Measurements from ENCODE around the gene TMEM39A.

Gene TMEM39A

DNA sequence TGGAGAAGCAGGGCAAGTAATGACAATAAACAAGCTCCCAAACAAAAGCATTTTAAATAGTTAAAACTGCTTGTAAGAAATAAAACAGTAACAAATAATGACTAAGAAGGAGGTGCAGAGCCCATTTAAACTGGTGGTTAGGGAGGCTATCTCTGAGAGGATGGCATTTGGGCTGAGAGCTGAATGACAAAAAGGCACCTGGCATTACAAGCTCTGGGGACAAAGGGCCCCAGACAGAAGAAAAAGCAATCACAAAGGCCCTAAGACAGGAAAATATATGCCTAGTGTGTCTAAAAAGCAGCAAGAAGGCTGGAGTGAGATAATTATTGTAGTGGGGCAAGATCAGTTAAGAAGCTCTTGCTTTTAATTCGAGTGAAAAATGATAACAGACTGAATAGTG, 9.6 kb downstream of the TMEM39A start:
- DNase-seq (ENCODE audit: low read depth), result no peak

DNA sequence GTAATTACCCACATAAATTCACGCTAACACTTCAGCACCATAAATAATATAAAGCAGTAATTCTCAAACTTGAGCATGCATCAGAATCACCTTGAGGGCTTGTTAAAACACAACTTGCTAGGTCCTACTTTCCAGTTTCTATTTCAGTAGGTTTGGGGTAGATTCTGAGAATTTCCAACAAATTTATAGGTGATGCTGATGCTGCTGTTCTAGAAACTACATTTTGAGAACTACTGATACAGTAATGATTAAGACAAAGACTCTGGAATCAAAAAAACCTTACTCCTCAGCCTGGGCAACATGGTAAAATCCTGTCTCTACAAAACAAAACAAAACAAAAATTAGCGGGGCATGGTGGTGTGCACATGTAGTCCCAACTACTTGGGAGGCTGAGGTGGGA, 18.8 kb downstream of the TMEM39A start:
- DNase-seq (ENCODE audit: low read depth), result no peak

DNA sequence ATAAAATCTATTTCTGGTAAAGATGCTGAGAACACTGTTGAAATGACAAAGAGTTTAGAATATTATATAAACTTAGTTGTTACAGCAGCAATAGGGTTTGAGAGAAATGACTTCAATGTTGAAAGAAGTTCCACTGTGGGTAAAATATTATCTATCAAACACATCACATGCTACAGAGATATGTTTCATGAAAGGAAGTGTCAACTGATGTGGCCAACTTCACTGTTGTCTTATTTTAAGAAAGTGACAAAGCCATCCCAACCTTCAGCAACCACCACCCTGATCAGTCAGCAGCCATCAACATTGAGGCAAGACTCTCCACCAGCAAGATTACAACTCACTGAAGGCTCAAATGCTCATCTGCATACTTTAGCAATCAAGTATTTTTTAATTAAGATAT, 20.2 kb downstream of the TMEM39A start:
- DNase-seq (ENCODE audit: low read depth), result no peak

DNA sequence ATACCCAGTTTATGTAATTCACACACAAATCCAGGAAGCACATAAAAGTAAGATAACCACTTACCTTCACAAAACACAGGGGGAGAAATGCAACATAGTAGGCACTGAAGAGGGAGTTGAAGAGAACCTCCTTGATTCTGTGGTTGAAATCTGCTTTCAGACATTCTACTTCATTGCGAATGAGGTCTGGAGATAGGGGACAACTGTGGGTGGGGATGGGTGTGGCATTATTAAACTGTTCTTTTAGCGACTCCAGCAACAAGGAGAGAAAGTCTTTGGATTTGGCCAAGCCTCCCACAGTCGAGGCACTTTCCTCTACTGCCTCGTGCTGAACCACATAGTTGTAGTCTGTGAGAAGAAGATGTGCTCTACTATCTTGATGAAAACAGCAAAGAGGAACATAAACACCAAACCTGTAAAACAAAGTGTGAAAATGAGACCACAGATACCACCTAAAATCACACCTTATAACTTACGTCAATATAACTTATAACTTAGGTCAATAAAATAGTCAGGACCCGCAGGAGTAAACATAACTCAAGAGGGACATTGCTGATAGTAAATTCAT, 25.6 kb downstream of the TMEM39A start:
- no peak for DNase-seq (ENCODE audit: low read depth)

DNA sequence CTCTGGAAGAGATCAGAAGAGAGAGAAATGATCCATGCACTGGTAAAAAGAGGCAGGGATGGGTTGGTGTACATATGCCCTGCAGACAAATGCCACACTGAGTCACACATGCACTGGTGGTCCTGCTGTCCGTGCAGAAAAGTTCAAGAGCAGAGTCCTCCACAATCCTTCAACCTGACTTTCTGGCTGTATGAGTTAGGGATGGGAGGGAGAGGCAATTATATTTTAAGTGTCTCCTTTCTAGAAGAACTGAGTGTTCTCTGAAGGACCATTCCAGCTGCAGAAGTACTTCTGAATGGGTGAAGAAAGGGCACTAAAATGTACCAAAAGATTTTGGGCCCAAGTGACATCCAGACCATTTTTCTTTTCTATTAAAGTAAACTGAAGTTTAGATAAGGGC, 26.4 kb downstream of the TMEM39A start:
- no peak for DNase-seq (ENCODE audit: low read depth)

DNA sequence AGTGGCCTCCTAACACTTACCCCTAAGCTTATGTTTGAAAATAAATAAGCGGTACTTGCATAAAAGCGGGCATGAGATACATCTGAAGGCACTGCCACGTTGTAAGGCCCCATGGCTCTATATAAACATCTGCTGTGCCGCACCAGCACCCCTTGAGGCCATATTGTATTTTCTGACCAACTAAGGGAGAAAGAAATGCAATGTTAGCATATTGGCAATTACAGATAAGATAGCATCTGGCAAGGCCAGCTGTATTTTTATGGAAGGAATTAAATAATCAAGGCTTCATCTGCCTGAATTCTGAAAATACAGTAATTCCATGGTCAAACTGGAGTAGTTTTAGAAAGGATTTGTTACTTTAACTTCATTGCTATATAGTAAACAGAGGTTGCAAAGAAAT, 28.7 kb downstream of the TMEM39A start:
- DNase-seq (ENCODE audit: low read depth), result no peak

DNA sequence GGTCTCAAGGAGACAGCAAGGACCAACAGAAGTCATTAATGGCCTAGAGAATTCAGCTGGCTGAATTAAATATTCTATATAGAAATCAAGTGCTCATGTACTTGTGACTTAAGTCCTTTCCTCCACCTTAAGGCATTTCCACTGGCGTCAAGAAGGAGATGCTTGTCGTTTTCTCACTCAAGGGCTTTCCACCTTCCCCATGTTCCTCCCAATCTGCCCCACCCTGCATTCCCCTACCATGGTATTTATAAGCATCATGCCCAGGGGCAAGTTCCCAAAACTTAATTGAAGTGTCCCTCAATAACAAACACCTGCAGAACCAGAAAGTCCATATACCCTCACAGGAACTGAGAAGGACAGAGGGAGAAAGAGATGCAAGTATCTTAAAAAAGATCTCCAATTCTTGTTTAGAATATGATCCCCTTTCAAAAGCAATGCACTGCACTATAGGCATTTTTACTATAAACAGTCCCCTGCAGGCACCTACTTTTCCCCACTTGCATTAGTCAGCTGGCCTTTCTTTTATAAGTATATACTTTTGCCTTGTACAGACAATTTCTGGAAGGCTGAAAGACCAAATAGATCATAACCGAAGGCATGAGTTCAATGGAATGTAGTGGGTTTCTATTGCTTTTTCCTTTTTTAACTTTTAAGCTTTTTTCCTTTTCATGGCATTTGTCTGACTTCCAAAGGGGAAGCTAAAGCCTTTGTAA, 29.6 kb downstream of the TMEM39A start:
- DNase-seq (ENCODE audit: low read depth), result no peak

DNA sequence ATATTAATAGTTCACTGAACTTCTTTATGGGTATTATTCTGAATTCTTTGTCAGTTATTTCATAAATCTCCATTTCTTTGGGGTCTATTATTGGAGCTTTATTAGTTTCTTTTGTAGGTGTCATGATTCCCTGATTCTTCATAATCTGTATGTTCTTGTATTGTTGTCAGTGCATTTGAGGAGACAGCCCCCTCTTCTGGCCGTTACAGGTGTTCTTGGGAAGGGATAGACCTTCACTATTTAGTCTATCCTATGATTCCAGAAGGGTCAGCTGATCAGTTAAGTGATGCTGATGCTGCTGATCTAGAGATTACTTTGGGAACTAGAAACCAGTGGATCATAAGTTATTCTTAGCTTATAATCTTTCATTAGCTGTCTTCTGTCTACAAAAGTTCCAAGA, 34.9 kb downstream of the TMEM39A start:
- no peak for DNase-seq (ENCODE audit: low read depth)

DNA sequence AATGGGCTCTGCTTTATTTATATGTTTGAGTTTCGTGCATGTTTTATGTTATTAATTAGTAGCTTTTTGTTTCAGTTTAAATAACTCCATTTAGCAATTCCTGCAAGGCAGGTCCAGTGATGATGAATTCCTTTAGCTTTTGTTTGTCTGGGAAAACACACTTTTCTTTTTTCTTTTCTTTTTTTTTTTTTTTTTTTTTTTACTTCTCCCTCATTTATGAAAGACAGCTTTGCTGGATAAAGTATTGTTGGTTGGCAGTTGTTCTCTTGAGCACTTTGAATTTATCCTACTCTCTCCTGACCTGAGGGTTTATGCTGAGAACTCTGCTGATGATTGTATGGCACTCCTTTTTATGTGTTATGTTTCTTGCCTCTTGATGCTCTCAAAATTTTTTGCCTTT, 35.7 kb downstream of the TMEM39A start:
- no peak for DNase-seq (ENCODE audit: low read depth)

DNA sequence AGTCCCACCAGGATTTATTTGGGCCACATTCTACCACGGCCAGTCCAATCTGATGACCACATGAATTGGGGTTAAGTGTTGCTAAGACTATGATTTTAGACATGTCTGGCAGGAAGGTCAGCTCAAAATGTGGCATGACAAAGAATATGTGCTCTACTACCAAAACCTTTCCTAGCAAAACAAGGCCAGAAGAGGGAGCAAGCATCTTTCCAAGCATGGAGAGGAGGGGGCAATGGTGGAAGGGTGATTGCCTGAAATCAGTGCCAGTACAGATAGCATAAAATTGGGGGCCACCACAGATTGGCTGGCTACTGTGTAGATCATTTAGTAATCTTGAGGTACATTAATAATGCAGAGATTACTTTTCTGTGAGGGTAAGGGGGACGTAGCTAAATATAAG, 43.2 kb downstream of the TMEM39A start:
- DNase-seq (ENCODE audit: low read depth), result no peak

DNA sequence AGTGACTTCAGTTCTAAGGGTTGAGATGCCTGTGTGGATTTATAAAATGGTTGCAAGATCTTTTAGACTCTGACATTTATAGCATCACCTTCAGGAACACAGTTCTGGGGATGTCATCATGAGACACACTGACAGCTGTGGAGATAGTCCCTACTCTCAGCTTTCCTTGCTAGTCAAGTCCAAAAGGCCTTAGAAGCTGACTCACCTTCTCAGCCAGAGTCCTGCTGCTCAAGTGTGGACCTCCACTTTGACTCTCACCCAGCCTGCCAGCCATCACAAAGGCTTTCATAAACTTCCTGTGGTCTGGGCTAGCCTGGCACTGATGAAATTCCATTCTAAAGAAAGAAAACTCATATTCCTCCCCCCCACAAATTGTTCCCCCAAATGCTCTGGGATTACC, 44.8 kb downstream of the TMEM39A start:
- no peak for DNase-seq (ENCODE audit: low read depth)

DNA sequence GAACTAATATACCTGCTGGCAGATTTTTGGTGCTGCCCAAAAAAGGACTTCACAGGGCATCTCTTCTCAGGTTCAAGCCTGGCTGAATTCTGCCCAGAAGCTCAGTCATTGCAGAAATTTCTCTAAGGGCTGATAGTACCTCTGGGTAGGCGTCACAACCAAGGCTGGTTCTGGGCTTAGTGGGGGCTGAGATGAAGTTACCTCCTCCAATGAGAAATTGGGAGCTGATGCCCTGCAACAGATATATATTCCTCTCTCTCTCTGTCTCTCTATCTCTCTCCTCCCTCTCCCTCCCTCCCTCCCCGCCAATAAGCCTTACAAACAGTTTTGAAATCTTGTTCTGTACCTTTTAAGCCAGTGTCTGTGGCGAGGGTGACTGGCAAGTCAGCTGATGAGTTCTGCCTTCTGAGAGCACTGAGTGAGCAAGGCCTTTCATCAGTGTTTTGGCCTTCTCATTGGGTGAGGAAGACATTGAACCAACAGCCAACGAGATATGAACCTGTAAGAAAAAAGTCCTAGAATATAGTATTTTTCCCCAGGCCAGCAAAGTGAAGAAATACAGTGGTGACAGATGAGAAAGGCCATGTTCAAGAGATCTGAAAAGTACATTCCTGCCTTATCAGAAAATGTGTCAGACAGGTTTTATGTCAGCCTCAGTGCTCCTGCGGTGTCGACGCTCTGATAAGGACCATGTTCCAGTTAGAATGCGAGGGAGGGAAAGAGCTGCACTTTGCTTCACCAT, 45.5 kb downstream of the TMEM39A start:
- DNase-seq (ENCODE audit: low read depth), result no peak

DNA sequence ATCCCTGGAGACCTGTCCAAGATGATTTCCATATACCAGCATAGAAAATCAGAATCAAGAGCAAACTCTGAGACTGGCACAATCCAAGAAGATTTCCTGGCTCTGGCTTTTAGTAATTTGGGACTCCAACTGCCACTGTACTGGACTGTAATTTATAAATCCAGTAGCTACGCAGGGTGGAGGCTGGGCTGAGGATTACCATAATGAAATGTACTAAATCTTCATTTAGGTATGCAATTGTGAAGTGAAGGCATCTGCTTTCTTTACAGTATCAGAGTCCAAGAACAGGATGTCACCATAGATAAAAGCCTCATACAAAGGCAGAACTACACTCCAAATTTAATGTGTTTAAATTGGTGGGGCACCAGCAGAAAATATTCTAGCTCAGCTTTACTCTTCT, 46.5 kb downstream of the TMEM39A start:
- DNase-seq (ENCODE audit: low read depth), result no peak

DNA sequence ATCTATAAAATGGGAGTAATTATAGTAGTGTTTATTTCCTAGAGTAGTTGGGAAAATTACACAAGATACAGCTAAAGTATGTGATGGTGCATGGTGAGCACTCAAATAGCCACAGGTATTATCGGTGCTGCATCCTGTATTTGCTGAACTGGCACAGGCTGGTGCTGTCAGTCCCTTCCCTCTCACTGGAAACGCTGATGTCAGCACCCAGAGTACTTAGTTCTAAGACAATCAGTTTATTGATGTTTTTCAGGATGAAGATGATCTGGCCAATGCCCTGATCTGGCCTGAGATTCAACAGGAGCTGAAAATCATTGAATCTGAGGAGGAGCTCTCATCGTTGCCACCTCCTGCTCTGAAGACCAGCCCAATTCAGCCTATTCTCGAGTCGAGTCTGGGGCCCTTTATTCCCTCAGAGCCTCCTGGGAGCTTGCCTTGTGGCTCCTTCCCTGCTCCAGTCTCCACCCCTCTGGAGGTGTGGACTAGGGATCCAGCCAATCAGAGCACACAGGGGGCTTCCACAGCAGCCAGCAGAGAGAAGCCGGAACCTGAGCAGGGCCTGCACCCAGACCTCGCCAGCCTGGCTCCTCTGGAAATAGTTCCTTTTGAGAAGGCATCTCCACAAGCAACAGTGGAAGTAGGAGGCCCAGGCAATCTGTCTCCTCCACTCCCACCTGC, 49.7 kb downstream of the TMEM39A start:
- DNase-seq (ENCODE audit: low read depth), result no peak

DNA sequence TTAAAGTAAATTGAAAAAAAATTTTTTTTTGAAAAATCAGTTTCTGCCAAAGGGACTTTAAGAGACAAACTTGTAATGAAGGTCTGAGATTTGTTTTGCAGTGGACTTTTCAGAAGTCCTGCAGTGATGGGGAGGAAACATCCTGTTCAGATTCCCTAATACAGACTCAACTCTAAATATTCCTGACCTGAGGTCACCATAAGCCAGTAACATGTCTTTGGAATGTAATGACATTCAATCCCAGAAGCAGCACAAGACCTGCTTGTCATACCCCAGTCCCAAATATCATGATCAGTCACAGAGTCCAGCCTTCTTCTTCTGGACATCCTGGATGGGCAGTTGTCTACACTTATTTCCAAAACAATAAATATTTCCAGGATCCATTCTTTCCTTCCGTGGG, 53.6 kb downstream of the TMEM39A start:
- DNase-seq (ENCODE audit: low read depth), result no peak

DNA sequence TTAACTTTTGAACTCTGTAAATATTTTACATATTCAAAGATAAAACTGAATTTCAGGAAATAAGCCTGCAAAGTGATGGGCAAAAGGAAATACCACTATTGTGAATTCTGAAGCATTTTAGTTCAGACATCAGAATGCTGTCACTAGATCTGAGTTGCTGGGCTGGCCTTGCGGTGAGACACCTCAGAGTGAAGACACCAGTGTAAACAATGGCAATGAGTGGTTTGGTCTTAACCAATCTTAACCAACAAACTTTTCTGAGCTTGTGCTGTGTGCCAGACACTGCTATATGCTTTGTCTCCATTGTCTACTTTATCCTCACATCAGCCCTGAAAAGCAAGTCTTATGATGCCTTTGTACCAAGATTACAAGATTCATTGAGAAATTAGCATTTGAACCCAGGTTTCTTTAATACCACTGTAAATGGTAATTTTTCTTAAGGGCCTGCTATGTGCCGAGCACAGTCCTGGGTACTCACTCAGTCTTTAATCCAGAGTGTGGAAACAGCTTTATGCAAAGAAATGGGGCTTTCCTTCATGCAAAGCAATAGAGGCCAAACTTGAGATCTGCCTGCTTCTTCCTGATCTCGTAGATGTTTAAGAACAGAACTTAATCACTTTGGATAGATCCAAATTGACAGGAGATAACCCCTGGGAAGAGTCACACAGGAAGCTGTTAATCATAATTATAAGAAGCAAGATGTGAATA, 55.0 kb downstream of the TMEM39A start:
- no peak for DNase-seq (ENCODE audit: low read depth)

DNA sequence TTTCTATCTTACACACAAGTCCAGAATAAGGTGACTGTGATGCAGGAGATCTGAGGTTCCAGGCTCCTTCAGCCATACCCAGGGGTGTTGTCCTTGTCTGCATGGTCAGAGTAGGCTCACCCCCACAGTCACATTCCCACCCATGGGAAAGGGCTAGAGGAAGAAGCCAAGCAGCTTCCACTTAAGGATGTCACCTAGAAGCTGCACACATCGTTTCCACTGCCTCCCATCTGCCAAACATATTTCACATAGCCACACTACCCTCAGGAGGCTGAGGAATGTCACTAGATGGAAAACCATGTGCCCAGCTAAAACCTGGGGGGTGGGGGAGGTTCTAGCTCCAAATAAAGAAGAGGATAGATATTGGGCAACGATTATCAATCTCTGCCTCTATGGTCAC, 58.1 kb downstream of the TMEM39A start:
- DNase-seq (ENCODE audit: low read depth), result no peak

DNA sequence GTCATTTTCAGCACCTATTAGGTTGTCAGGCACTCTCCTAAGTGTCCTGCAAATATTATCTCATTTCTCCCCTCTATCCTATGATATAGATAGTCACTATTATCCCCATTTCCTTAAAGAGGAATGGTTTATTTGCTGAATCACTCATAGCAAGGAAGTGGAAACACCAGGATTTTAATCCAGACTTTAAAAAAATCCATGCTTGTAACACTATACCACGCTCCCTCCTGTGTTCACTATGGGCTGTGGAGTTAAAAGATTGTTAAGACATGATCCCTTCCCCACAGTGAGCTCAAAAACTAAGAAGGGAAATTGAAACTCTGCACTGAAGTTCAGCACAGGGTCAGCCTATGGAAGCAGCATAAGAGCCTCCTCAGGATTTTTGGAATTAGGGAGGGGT, 60.2 kb downstream of the TMEM39A start:
- no peak for DNase-seq (ENCODE audit: low read depth)

DNA sequence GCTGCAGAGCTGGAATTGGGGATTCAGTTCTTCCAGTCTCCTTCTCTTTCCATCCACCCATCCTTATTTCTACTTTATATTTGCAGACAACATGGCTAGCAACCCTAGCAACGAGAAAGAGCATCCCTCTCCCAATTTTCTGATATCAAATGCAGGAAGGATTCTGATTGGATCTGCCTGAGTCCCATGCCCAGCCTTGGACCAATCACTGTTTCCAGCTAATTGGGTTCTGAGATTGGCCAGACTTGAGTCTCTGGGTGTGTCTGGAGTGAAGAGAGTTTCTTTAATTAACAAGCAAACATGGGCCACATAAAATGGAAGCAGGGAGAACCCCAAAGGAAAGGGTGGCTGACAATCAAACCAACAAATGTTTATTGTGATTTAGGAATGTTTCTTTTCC, 60.6 kb downstream of the TMEM39A start:
- no peak for DNase-seq (ENCODE audit: low read depth)

DNA sequence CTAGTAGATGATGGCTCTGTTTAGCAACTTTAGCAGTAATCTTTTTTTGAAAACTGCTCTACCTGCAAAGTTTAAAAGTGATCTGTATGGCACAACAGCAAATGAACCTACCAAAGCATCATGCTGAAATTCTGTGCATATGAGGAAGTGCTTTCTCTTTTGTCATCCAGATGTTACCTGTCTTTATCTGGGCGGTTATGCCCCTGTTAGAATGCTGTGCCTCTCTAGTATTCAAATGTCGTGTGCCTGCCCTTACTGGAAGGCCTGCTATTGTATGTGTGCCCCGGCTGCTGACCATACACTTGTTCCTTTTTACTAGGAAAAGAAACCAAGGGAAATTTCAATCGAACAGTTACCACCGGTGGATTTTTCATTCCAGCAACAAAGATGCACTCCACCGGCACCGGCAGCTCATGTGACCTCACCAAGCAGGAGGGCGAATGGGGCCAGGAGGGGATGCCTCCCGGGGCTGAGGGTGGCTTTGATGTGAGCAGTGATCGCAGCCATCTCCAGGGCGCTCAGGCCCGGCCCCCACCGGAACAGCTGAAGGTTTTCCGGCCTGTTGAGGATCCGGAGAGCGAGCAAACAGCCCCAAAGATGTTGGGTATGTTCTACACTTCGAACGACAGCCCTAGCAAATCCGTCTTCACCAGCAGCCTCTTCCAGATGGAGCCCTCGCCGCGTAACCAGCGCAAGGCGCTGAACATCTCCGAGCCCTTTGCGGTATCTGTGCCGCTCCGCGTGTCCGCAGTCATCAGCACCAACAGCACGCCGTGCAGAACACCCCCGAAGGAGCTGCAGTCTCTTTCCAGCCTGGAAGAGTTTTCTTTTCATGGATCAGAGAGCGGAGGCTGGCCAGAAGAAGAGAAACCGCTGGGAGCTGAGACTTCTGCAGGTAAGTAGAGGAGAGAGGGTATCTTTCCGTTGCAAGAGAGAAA, 61.6 kb downstream of the TMEM39A start:
- DNase-seq (ENCODE audit: low read depth), result no peak

DNA sequence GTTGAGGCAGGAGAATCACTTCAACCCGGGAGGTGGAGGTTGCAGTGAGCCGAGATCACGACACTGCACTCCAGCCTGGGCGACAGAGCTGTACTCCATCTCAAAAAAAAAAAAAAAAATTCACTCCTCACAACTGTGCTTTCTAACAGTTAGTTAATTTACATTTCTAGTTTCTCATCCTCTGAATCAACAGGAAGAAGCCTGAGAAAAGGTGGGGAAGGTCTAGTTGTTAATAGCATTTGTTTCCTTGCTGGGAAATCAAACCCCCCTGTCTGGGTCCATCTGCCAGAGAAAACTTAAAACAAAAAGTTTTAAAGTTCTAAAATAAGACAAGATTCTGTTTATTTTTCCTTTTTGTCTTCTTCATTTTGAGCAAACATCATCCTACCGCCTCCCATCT, 62.3 kb downstream of the TMEM39A start:
- DNase-seq (ENCODE audit: low read depth), result no peak
